ENCODE results near the gene ALAS2. TPM values are rescaled to one million over a fixed set of nuclear protein-coding genes. Genes with fewer than 3 reads are reported as not detected.

The ALAS2 gene
- total RNA-seq, 1 experiment from 2014 or later: not detected

DNA sequence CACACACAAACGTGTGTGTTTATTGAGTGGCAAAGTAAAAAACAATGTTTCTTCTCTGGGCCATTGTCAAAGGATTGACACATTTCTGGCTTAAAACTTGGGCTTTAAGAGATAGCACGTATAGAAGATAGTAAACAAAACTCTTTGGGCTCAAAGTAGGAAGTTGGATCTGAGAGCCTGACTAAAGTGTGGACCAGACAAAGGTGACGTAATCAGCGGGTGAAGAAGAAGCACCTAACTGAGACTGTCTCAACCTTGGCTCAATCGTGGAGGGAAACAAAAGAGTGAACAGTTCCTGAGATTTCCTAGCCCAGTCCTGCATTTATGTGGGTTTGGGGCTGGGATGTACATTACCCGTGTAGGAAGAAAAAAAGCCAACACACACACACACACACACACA is 50.4 kb downstream of the ALAS2 start:
- no peak overlapping the region for H3K14ac ChIP-seq (ENCODE audit: insufficient read depth, low read length)
- peaks cover 3% of the 10 kb centered on the region for H3K27me3 Mint-ChIP-seq (ENCODE audit: low read depth)
- H3K4me3 Mint-ChIP-seq: no peak overlapping the region
- H3K23ac ChIP-seq (ENCODE audit: insufficient read length, low read depth, low read length): no peak overlapping the region
- H3K79me1 ChIP-seq (ENCODE audit: insufficient read depth, low read depth, low read length, poor library complexity, severe bottlenecking): no peaks in the 10 kb centered on the region
- no peak overlapping the region for H2BK15ac ChIP-seq (ENCODE audit: low read depth, low read length)
- no peak overlapping the region for H2AFZ ChIP-seq (ENCODE audit: low read length)
- no peaks in the 10 kb centered on the region for H4K20me1 ChIP-seq (ENCODE audit: control insufficient read depth, insufficient read depth, insufficient read length)
- peaks cover 25% of the 10 kb centered on the region for H3K9me3 ChIP-seq (ENCODE audit: control insufficient read depth, low read depth, low read length)
- DNase-seq: no peak
- no CpG with 5 or more reads among the region's 6 CpGs for WGBS (ENCODE audit: extremely low coverage, insufficient read length, low lambda C conversion rate)
- TF ChIP-seq, protein P1, sequence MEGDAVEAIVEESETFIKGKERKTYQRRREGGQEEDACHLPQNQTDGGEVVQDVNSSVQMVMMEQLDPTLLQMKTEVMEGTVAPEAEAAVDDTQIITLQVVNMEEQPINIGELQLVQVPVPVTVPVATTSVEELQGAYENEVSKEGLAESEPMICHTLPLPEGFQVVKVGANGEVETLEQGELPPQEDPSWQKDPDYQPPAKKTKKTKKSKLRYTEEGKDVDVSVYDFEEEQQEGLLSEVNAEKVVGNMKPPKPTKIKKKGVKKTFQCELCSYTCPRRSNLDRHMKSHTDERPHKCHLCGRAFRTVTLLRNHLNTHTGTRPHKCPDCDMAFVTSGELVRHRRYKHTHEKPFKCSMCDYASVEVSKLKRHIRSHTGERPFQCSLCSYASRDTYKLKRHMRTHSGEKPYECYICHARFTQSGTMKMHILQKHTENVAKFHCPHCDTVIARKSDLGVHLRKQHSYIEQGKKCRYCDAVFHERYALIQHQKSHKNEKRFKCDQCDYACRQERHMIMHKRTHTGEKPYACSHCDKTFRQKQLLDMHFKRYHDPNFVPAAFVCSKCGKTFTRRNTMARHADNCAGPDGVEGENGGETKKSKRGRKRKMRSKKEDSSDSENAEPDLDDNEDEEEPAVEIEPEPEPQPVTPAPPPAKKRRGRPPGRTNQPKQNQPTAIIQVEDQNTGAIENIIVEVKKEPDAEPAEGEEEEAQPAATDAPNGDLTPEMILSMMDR (conservative IDR thresholded peaks at IDR 0.05): no peak
- no peak overlapping the region for H3K18ac ChIP-seq (ENCODE audit: insufficient read length, low read depth, low read length)
- no peak overlapping the region for H2BK120ac ChIP-seq (ENCODE audit: low read depth, low read length, poor library complexity, severe bottlenecking)
- no peak overlapping the region for H2BK5ac ChIP-seq (ENCODE audit: insufficient read length, low read length)
- no peaks in the 10 kb centered on the region for H3K27me3 ChIP-seq (ENCODE audit: insufficient read depth, low read length)
- H3K36me3 Mint-ChIP-seq (ENCODE audit: insufficient read depth in 1 of 3, low read depth in 3 of 3): peaks cover 0 to 2% (median 2%) of the 10 kb centered on the region in 3 experiments; a peak in 1 of 7 replicates
- no peak overlapping the region for H3K56ac ChIP-seq (ENCODE audit: insufficient read length, low read depth, low read length)
- H2BK20ac ChIP-seq (ENCODE audit: low read depth, low read length, poor library complexity, severe bottlenecking): no peak overlapping the region
- no peak overlapping the region for H3K4ac ChIP-seq (ENCODE audit: low read depth, low read length)
- no peak overlapping the region for H3K27ac Mint-ChIP-seq
- no peaks in the 10 kb centered on the region for H3K4me1 ChIP-seq (ENCODE audit: insufficient read depth, low read length)
- peaks cover 70 to 80% of the 10 kb centered on the region in 2 experiments for H3K9me3 Mint-ChIP-seq
- no peaks in the 10 kb centered on the region for H3K79me2 ChIP-seq (ENCODE audit: insufficient read depth, low read length)
- H3K4me1 Mint-ChIP-seq: no peaks in the 10 kb centered on the region
- H2BK12ac ChIP-seq (ENCODE audit: insufficient read length, low read depth, low read length): no peak overlapping the region
- no peak overlapping the region for H4K5ac ChIP-seq (ENCODE audit: insufficient read length, low read depth, low read length)
- H3K4me2 ChIP-seq (ENCODE audit: insufficient read depth, insufficient read length, low read length): no peak overlapping the region
- H4K8ac ChIP-seq (replicated peaks; ENCODE audit: insufficient read length, low read depth, low read length): no peak overlapping the region
- no peak overlapping the region for H3T11ph ChIP-seq (ENCODE audit: low read length)
- no peak overlapping the region for H2AK5ac ChIP-seq (ENCODE audit: insufficient read length, low read length)
- no peaks in the 10 kb centered on the region for H3K23me2 ChIP-seq (ENCODE audit: insufficient read length, low read depth, low read length, poor library complexity, severe bottlenecking)
- H3K27ac ChIP-seq (ENCODE audit: insufficient read length, low read depth, low read length): no peak overlapping the region
- no peak overlapping the region for H3K9ac ChIP-seq (ENCODE audit: extremely low read depth, insufficient read length, low read length)
- H4K91ac ChIP-seq (ENCODE audit: insufficient read length, low read depth, low read length): no peak overlapping the region
